Liver (tissue), 9 donors: ENCODE measurements around the gene RAMP3. TPM values are rescaled to one million over a fixed set of nuclear protein-coding genes. Genes with fewer than 3 reads are reported as not detected.

ENCODE experiments used
- DNase-seq: peaks from one replicate; pipeline ENCODE4 v3.0.0-alpha.2; 2017; ENCODE audit warnings: low spot score
- H3K27ac ChIP-seq, 2 donors: one replicate each; pipeline ENCODE4 v1.7.0; 2013; ENCODE audit warnings: inconsistent platforms in 2 of 2, low read length in 2 of 2, control low read depth in 1 of 2, low read depth in 1 of 2, mild to moderate bottlenecking in 1 of 2
- H3K27me3 ChIP-seq, 4 donors: one replicate each; pipeline versions ENCODE4 v1.6.1 to v1.7.0; 2013; ENCODE audit warnings: low read length in 3 of 4, inconsistent platforms in 1 of 4, mild to moderate bottlenecking in 1 of 4, moderate library complexity in 1 of 4; ENCODE audit not compliant: control insufficient read depth in 4 of 4, insufficient read depth in 4 of 4
- H3K36me3 ChIP-seq, 4 donors: one replicate each; pipeline versions ENCODE4 v1.6.1 to v1.7.0; 2013; ENCODE audit warnings: low read length in 3 of 4, mild to moderate bottlenecking in 3 of 4, low read depth in 1 of 4, moderate library complexity in 1 of 4; ENCODE audit not compliant: control insufficient read depth in 4 of 4, insufficient read depth in 3 of 4
- H3K4me1 ChIP-seq, 4 donors: one replicate each; pipeline versions ENCODE4 v1.6.1 to v1.7.0; 2013; ENCODE audit warnings: low read length in 3 of 4, mild to moderate bottlenecking in 3 of 4, moderate library complexity in 1 of 4; ENCODE audit not compliant: control insufficient read depth in 4 of 4, insufficient read depth in 4 of 4
- H3K4me3 ChIP-seq, 3 donors: one replicate each; pipeline versions ENCODE4 v1.6.1 to v1.7.0; 2013; ENCODE audit warnings: low read length in 3 of 3, control low read depth in 1 of 3, low read depth in 1 of 3, mild to moderate bottlenecking in 1 of 3
- H3K9ac ChIP-seq, 2 donors: one replicate each; pipeline ENCODE4 v1.7.0; 2013; ENCODE audit warnings: low read length in 2 of 2, mild to moderate bottlenecking in 2 of 2, moderate library complexity in 2 of 2, control low read depth in 1 of 2, low read depth in 1 of 2
- H3K9me3 ChIP-seq, 4 donors: one replicate each; pipeline versions ENCODE4 v1.6.1 to v1.7.0; 2013; ENCODE audit warnings: low read length in 3 of 4; ENCODE audit not compliant: control insufficient read depth in 4 of 4
- EGR1 ChIP-seq, 2 donors: IDR thresholded peaks; 2 replicates each; pipeline ENCODE4 v1.6.1; 2016 to 2018; ENCODE audit warnings: antibody characterized with exemption in 2 of 2, low read depth in 2 of 2
- FOXA2 ChIP-seq: IDR thresholded peaks from 2 replicates; pipeline ENCODE4 v1.6.1; 2016; ENCODE audit warnings: antibody characterized with exemption
- GABPA ChIP-seq, 2 donors: IDR thresholded peaks in 1 of 2; conservative IDR thresholded peaks in 1 of 2; 2 replicates each; pipeline ENCODE4 v1.6.1; 2016; ENCODE audit warnings: antibody characterized with exemption in 2 of 2, mild to moderate bottlenecking in 1 of 2, moderate library complexity in 1 of 2
- HNF4A ChIP-seq, 2 donors: conservative IDR thresholded peaks; 2 replicates each; pipeline ENCODE4 v1.6.1; 2016; ENCODE audit warnings: antibody characterized with exemption in 2 of 2, mild to moderate bottlenecking in 2 of 2
- HNF4G ChIP-seq: IDR thresholded peaks from 2 replicates; pipeline ENCODE4 v1.6.1; 2016; ENCODE audit warnings: antibody characterized with exemption
- JUND ChIP-seq, 2 donors: IDR thresholded peaks; 2 replicates each; pipeline ENCODE4 v1.6.1; 2016; ENCODE audit warnings: antibody characterized with exemption in 2 of 2
- NR2F2 ChIP-seq: IDR thresholded peaks from 2 replicates; pipeline ENCODE4 v1.6.1; 2016; ENCODE audit warnings: antibody characterized with exemption
- RAD21 ChIP-seq, 2 donors: IDR thresholded peaks; 2 replicates each; pipeline ENCODE4 v1.6.1; 2016; ENCODE audit warnings: antibody characterized with exemption in 2 of 2, mild to moderate bottlenecking in 2 of 2
- SP1 ChIP-seq: IDR thresholded peaks from 2 replicates; pipeline ENCODE4 v1.6.1; 2018; ENCODE audit warnings: antibody characterized with exemption, mild to moderate bottlenecking
- TAF1 ChIP-seq: conservative IDR thresholded peaks from 2 replicates; pipeline ENCODE4 v1.6.1; 2016; ENCODE audit warnings: antibody characterized with exemption, mild to moderate bottlenecking
- YY1 ChIP-seq: IDR thresholded peaks from 2 replicates; pipeline ENCODE4 v1.6.1; 2016; ENCODE audit warnings: antibody characterized with exemption, mild to moderate bottlenecking
- WGBS: extraction: QIAGEN DNeasy Blood & Tissue Kit; methylation state at CpG from one replicate; pipeline ENCODE4 v1.1.7; 2013; 5-methylcytosine and 5-hydroxymethylcytosine counted together
- polyA plus RNA-seq, 2 donors: library from polyadenylated mRNA; stranded (reverse) in 1 of 2; unstranded in 1 of 2; fragments of 200-250 nt in 1 of 2; fragments of >200 nt in 1 of 2; fragmentation: Nextera tagmentation in 1 of 2; extraction: Ambion mirVana in 1 of 2; gene quantifications; one replicate each; pipeline versions ENCODE4 v1.2.1 to v1.2.3, GENCODE V29; 2013 to 2015
- total RNA-seq, 2 donors: library from RNA; depleted of rRNA; stranded (reverse); fragments of >200 nt; gene quantifications; one replicate each; pipeline ENCODE4 v1.2.3, GENCODE V29; 2014
- TF ChIP-seq, protein P1 (sequence below): IDR thresholded peaks from 2 replicates; pipeline ENCODE4 v1.6.1; 2016; ENCODE audit warnings: antibody characterized with exemption, mild to moderate bottlenecking
- TF ChIP-seq, protein P2 (sequence below): IDR thresholded peaks from 2 replicates; pipeline ENCODE4 v1.6.1; 2016; ENCODE audit warnings: antibody characterized with exemption
- TF ChIP-seq, protein P3 (sequence below): IDR thresholded peaks from 2 replicates; pipeline ENCODE4 v1.6.1; 2016; ENCODE audit warnings: antibody characterized with exemption
- donor health status: healthy.
- donor health status: healthy.
- donor health status: healthy.
- donor health status: healthy.
- donor health status: healthy.

RAMP3 gene
- total and polyA plus RNA-seq, 4 donors: 2.3 to 30.0 (median 22.2) TPM

DNA sequence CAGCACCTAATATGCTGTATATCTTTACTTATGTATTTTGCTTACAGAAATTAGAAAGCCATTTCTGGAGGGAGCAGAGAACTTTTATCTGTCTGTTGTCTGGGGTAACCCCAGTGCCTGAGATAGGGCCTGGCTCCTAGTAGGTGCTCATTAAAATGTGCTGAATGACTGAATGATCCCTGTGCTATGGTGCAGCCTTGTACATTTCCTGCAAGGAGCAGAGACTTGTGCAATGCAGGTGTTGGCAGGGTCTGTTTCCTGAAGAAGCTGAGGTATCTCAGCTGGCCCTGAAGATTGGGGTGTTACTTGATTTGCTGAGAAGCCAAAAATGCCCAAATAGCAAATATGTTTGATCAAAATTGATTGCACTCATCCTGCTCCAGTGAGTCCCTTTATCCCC is 65.5 kb downstream of the RAMP3 start:
- H3K27me3 ChIP-seq: no peaks in the 10 kb centered on the region
- DNase-seq: no peak
- TF ChIP-seq NR2F2: peak; percentile 37
- TF ChIP-seq SP1: no peak
- H3K9ac ChIP-seq: no peak overlapping the region
- H3K4me3 ChIP-seq: no peak overlapping the region
- no peaks in the 10 kb centered on the region for H3K4me1 ChIP-seq
- no peaks in the 10 kb centered on the region for H3K9me3 ChIP-seq
- H3K36me3 ChIP-seq: no peaks in the 10 kb centered on the region
- no peak overlapping the region for H3K27ac ChIP-seq

DNA sequence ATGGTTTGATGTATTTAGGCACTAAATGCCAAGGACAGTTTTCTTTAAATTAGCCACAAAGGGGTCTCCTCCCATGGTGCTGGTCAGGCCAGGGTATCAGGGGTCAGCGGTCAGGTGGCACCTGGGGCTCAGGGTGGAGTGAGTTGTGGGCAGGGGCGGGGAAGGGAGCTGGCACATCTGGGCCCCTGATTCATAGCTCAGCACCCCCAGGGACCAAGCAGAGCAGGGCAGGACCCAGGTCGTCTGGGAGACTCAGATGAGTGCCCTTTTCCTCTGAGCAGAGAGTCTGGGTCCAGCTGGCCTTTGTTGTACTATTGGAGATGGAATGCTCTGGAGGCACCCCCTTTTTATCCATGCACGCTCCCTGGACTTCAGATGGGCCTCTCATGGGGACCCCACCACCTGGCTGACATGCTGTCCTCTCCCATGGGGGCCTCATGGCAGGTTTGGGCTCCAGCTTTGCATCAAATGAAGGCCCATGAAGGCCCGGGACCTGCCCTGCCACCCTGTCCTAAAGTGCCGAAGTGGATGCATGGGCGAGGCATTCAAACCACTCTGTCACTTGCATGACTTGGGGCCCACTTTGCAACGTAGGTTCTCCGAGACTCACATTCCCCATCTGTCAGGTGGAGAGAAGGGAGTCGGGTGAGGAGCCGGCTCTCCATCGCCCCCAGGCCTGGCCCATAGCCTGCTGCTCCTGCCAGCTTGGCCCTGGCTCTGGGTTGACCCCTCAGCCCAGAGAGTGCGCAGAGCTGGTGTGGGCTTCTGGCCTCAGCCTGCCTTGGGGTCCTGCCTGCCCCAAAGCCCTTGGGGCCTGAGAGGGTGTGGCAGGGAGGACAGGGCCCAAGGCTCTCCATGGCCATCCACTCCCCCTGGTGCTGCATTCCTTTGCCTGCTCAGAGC is 66.4 kb downstream of the RAMP3 start:
- no peak overlapping the region for H3K27ac ChIP-seq
- no peak overlapping the region for H3K4me3 ChIP-seq
- DNase-seq: peak; percentile 30
- no peaks in the 10 kb centered on the region for H3K27me3 ChIP-seq
- no peak overlapping the region for H3K9ac ChIP-seq
- no peaks in the 10 kb centered on the region for H3K4me1 ChIP-seq
- no peaks in the 10 kb centered on the region for H3K9me3 ChIP-seq
- no peak for TF ChIP-seq FOXA2
- no peak for TF ChIP-seq GABPA (IDR thresholded peaks at IDR 0.05 in 1 of 2, conservative IDR thresholded peaks at IDR 0.05 in 1 of 2)
- TF ChIP-seq HNF4A (conservative IDR thresholded peaks at IDR 0.05): no peak
- TF ChIP-seq, protein P1, sequence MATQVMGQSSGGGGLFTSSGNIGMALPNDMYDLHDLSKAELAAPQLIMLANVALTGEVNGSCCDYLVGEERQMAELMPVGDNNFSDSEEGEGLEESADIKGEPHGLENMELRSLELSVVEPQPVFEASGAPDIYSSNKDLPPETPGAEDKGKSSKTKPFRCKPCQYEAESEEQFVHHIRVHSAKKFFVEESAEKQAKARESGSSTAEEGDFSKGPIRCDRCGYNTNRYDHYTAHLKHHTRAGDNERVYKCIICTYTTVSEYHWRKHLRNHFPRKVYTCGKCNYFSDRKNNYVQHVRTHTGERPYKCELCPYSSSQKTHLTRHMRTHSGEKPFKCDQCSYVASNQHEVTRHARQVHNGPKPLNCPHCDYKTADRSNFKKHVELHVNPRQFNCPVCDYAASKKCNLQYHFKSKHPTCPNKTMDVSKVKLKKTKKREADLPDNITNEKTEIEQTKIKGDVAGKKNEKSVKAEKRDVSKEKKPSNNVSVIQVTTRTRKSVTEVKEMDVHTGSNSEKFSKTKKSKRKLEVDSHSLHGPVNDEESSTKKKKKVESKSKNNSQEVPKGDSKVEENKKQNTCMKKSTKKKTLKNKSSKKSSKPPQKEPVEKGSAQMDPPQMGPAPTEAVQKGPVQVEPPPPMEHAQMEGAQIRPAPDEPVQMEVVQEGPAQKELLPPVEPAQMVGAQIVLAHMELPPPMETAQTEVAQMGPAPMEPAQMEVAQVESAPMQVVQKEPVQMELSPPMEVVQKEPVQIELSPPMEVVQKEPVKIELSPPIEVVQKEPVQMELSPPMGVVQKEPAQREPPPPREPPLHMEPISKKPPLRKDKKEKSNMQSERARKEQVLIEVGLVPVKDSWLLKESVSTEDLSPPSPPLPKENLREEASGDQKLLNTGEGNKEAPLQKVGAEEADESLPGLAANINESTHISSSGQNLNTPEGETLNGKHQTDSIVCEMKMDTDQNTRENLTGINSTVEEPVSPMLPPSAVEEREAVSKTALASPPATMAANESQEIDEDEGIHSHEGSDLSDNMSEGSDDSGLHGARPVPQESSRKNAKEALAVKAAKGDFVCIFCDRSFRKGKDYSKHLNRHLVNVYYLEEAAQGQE: no peak
- TF ChIP-seq EGR1 (IDR thresholded peaks at IDR 0.05; ENCODE audit: low read depth in 2 of 2): no peak
- TF ChIP-seq, protein P2, sequence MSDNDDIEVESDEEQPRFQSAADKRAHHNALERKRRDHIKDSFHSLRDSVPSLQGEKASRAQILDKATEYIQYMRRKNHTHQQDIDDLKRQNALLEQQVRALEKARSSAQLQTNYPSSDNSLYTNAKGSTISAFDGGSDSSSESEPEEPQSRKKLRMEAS: no peak
- no peak for TF ChIP-seq NR2F2
- TF ChIP-seq YY1: no peak
- TF ChIP-seq HNF4G: no peak
- TF ChIP-seq JUND (IDR thresholded peaks at IDR 0.05): no peak
- TF ChIP-seq RAD21 (IDR thresholded peaks at IDR 0.05): no peak
- no peak for TF ChIP-seq TAF1
- TF ChIP-seq, protein P3, sequence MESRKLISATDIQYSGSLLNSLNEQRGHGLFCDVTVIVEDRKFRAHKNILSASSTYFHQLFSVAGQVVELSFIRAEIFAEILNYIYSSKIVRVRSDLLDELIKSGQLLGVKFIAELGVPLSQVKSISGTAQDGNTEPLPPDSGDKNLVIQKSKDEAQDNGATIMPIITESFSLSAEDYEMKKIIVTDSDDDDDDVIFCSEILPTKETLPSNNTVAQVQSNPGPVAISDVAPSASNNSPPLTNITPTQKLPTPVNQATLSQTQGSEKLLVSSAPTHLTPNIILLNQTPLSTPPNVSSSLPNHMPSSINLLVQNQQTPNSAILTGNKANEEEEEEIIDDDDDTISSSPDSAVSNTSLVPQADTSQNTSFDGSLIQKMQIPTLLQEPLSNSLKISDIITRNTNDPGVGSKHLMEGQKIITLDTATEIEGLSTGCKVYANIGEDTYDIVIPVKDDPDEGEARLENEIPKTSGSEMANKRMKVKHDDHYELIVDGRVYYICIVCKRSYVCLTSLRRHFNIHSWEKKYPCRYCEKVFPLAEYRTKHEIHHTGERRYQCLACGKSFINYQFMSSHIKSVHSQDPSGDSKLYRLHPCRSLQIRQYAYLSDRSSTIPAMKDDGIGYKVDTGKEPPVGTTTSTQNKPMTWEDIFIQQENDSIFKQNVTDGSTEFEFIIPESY: no peak
- TF ChIP-seq SP1: no peak
- WGBS: 87% methylated on average over 13 of the region's 13 CpGs
- H3K36me3 ChIP-seq: no peaks in the 10 kb centered on the region
